BE2C (cell line): ENCODE measurements around the gene PCDH9.
"Not testable (repeated sequence)": the region's sequence is repeated elsewhere in the genome, so short reads cannot be mapped to it uniquely, and the experiment has no call there.

Experiments used
- DNase-seq: peaks from one replicate; pipeline ENCODE4 v3.0.0-alpha.2; 2020
- H3K27me3 ChIP-seq: fragments of 250-450 bp; sonication (Bioruptor Pico); 2 replicates; pipeline ENCODE4 v1.5.1; 2020; ENCODE audit warnings: mild to moderate bottlenecking
- H3K36me3 ChIP-seq: fragments of 250-450 bp; sonication (Bioruptor Pico); 2 replicates; pipeline ENCODE4 v1.5.1; 2020; ENCODE audit warnings: mild to moderate bottlenecking
- H3K4me1 ChIP-seq: fragments of 250-450 bp; sonication (Bioruptor Pico); 2 replicates; pipeline ENCODE4 v1.5.1; 2020
- H3K4me3 ChIP-seq: 2 replicates; pipeline ENCODE4 v1.5.1; 2011; ENCODE audit warnings: low read depth, low read length
- H3K9me3 ChIP-seq: fragments of 250-450 bp; sonication (Bioruptor Pico); 2 replicates; pipeline ENCODE4 v1.5.1; 2020
- CTCF ChIP-seq: IDR thresholded peaks from 2 replicates; pipeline ENCODE4 v1.5.1; 2012; ENCODE audit warnings: mild to moderate bottlenecking, low read depth, low read length

PCDH9 gene

DNA sequence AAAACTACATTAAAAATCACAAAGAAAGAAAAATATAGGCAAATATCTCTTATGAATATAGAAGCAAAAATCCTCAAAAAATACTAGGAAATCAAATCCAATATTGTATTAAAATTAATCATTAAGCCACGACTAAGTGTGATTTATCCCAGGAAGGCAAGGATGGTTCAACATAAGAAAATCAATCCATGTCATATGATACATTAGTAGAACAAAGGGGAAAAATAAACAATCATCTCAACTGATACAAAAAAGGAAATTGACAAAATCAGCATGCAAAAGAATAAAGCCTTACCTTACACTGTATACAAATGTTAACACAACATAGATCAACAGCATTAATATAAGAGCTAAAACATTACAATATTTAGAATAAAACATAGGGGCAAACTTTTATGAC is 933.3 kb downstream of the PCDH9 start:
- Histone ChIP-seq H3K9me3 (no peaks in the 10 kb centered on the region), H3K36me3 (no peaks in the 10 kb centered on the region), H3K4me1 (no peaks in the 10 kb centered on the region), H3K4me3 (no peak overlapping the region), H3K27me3 (no peaks in the 10 kb centered on the region)
- no peak for DNase-seq
- TF ChIP-seq CTCF: no peak

DNA sequence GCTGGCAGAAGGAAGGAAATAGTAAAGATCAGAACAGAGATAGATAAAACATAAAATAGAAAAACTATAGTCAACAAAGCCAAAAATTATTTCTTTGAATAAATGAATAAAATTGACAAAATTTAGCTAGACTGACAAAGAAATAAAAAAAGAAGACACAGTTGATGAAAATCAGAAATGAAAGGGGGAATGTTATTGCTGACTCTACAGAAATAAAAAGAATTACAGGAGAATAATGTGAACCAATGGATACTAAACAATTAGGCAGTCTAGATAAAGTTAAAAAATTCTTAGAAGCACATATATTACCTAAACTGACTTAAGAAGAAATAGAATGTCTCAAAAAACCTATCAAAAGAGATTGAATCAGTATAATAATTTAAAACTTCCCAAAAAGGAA is 933.8 kb downstream of the PCDH9 start:
- H3K27me3 ChIP-seq: no peaks in the 10 kb centered on the region
- H3K4me1 ChIP-seq: no peaks in the 10 kb centered on the region
- H3K36me3 ChIP-seq: no peaks in the 10 kb centered on the region
- DNase-seq: no peak
- H3K4me3 ChIP-seq: no peak overlapping the region
- no peaks in the 10 kb centered on the region for H3K9me3 ChIP-seq
- no peak for TF ChIP-seq CTCF

GRCh38 chr13:66286806-66287205 is 943.3 kb downstream of the PCDH9 start:
- H3K4me1 ChIP-seq, H3K4me3 ChIP-seq, DNase-seq, H3K36me3 ChIP-seq, H3K27me3 ChIP-seq, H3K9me3 ChIP-seq: not testable (repeated sequence)

DNA sequence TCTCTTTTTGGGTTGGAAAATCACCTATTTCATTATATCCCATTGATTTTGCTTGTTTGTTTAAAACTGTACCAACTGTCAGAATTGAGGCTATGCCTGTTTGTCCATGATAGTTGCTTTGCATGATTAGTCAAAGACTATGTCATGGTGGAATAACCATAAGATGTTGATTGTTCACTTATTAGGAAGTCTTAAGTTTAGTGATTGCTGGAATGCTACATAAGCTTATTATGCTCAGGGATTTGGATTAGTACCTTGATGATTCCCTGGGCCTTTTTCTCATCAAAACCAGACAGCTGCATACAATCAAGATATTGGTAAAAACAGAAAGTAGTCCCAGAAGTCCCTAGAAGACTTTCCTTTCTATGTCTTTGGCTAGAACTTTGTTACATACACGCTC is 954.7 kb downstream of the PCDH9 start:
- DNase-seq: no peak
- Histone ChIP-seq H3K4me1 (no peaks in the 10 kb centered on the region), H3K9me3 (no peaks in the 10 kb centered on the region; the same call in 1 of the 2 replicates), H3K4me3 (no peak overlapping the region), H3K27me3 (no peaks in the 10 kb centered on the region), H3K36me3 (no peaks in the 10 kb centered on the region)
- TF ChIP-seq CTCF: no peak

- no peaks in the 10 kb centered on the region for H3K36me3 ChIP-seq
- DNase-seq: no peak
- no peak overlapping the region for H3K4me3 ChIP-seq
- no peaks in the 10 kb centered on the region; the same call in 1 of the 2 replicates for H3K9me3 ChIP-seq
- TF ChIP-seq CTCF: no peak
- H3K4me1 ChIP-seq: no peaks in the 10 kb centered on the region
- H3K27me3 ChIP-seq: no peaks in the 10 kb centered on the region
Measured at GRCh38 chr13:66273011-66273410, 957.1 kb downstream of the PCDH9 start.

DNA sequence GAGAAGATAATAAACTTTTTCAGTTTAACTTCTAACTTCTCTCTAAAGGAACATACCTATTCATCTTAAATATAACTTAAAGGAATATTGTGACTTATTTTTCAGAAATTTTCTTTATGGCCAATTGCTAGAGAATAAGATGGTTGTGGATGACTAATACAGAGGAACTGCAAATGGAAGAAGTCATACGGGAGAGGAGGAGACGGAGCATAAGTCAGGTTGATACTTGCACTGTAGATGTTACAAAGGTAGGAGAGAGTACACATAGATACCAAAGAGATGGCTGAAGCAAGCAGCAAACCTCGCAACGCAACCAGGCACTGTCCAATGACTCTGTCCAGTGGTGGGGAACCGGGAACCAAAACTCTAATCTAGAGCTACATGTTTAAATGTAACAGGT is 963.4 kb downstream of the PCDH9 start:
- no peak overlapping the region for H3K4me3 ChIP-seq
- TF ChIP-seq CTCF: no peak
- no peaks in the 10 kb centered on the region for H3K9me3 ChIP-seq
- no peaks in the 10 kb centered on the region for H3K4me1 ChIP-seq
- no peak for DNase-seq
- H3K36me3 ChIP-seq: no peaks in the 10 kb centered on the region
- no peaks in the 10 kb centered on the region for H3K27me3 ChIP-seq

DNA sequence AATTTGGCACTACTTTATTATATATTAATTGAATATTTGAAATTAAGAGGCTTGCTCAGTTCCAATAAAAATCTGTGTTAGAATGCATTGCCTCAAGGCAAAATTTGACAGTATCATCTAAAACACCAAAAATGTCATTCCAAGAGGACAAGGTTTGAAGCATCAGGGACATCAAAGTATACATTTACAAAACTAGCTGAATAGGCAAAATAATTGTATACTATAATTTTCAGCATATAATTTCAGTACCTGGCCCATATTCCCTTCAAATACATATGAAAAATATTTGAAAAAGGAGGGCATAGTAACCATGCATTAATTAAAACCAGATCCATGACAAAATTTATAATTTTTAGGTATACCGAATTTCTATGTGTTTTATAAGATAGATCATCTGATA is 963.8 kb downstream of the PCDH9 start:
- no peak overlapping the region for H3K4me3 ChIP-seq
- TF ChIP-seq CTCF: no peak
- H3K9me3 ChIP-seq: no peaks in the 10 kb centered on the region
- H3K27me3 ChIP-seq: no peaks in the 10 kb centered on the region
- H3K36me3 ChIP-seq: no peaks in the 10 kb centered on the region
- DNase-seq: no peak
- no peaks in the 10 kb centered on the region for H3K4me1 ChIP-seq
